GM15510 (cell line): ENCODE results near the gene LRSAM1.

Experiments used
- POLR2A ChIP-seq: IDR thresholded peaks from 3 replicates; pipeline ENCODE4 v1.6.1; 2011; ENCODE audit warnings: borderline replicate concordance; ENCODE audit not compliant: insufficient read length; ENCODE audit errors: extremely low read depth

Gene LRSAM1

GRCh38 chr9:127470662-127471061 is 19.4 kb downstream of the LRSAM1 start:
- TF ChIP-seq POLR2A = no peak

GRCh38 chr9:127473501-127473900 is 22.2 kb downstream of the LRSAM1 start:
- no peak for TF ChIP-seq POLR2A

- no peak for TF ChIP-seq POLR2A
Measured at GRCh38 chr9:127473932-127474331, 22.6 kb downstream of the LRSAM1 start.

- no peak for TF ChIP-seq POLR2A
Measured at GRCh38 chr9:127474592-127474991, 23.3 kb downstream of the LRSAM1 start.

GRCh38 chr9:127479507-127480081 is 28.3 kb downstream of the LRSAM1 start:
- TF ChIP-seq POLR2A = no peak

GRCh38 chr9:127482662-127483061 is 31.4 kb downstream of the LRSAM1 start:
- TF ChIP-seq POLR2A = no peak

- no peak for TF ChIP-seq POLR2A
Measured at GRCh38 chr9:127485995-127486394, 34.7 kb downstream of the LRSAM1 start.

- no peak for TF ChIP-seq POLR2A
Measured at GRCh38 chr9:127488946-127489345, 37.6 kb downstream of the LRSAM1 start.

GRCh38 chr9:127489471-127490115 is 38.3 kb downstream of the LRSAM1 start:
- no peak for TF ChIP-seq POLR2A

- no peak for TF ChIP-seq POLR2A
Measured at GRCh38 chr9:127490535-127491230, 39.4 kb downstream of the LRSAM1 start.

- no peak for TF ChIP-seq POLR2A
Measured at GRCh38 chr9:127491516-127491915, 40.2 kb downstream of the LRSAM1 start.

GRCh38 chr9:127492616-127493015 is 41.3 kb downstream of the LRSAM1 start:
- TF ChIP-seq POLR2A = no peak

GRCh38 chr9:127493592-127494303 is 42.4 kb downstream of the LRSAM1 start:
- no peak for TF ChIP-seq POLR2A

- no peak for TF ChIP-seq POLR2A
Measured at GRCh38 chr9:127494304-127494702, 43.0 kb downstream of the LRSAM1 start.

- no peak for TF ChIP-seq POLR2A
Measured at GRCh38 chr9:127495884-127496555, 44.7 kb downstream of the LRSAM1 start.
